SK-N-SH treated with all-trans-retinoic acid at 6 μM for 48 hours (cell line): ENCODE results near the gene NIPBL.

ENCODE experiments used
- ATAC-seq: fragments of 200-7000 bp; cut with Tn5 transposase; 3 replicates; pipeline ENCODE4 v1.9.1; 2020; ENCODE audit warnings: mild to moderate bottlenecking, moderate library complexity
- ARNTL ChIP-seq: fragments of 450-650 bp; formaldehyde crosslinking; IDR thresholded peaks from 2 replicates; pipeline ENCODE4 v1.5.0; 2020; ENCODE audit warnings: low read depth, mild to moderate bottlenecking, moderate library complexity, borderline replicate concordance
- BACH2 ChIP-seq: fragments of 250-450 bp; sonication (Bioruptor Pico); IDR thresholded peaks from 2 replicates; pipeline ENCODE4 v1.9.0; 2021; ENCODE audit warnings: mild to moderate bottlenecking, borderline replicate concordance
- CSDC2 ChIP-seq: fragments of 250-450 bp; sonication (Bioruptor Pico); IDR thresholded peaks from 2 replicates; pipeline ENCODE4 v1.5.0; 2020; ENCODE audit warnings: mild to moderate bottlenecking, moderate library complexity
- ESRRG ChIP-seq: fragments of 250-450 bp; sonication (Bioruptor Pico); IDR thresholded peaks from 2 replicates; pipeline ENCODE4 v1.6.1; 2021; ENCODE audit warnings: mild to moderate bottlenecking
- GLIS3 ChIP-seq: fragments of 250-450 bp; sonication (Bioruptor Pico); IDR thresholded peaks from 2 replicates; pipeline ENCODE4 v1.5.0; 2020; ENCODE audit warnings: mild to moderate bottlenecking, moderate library complexity
- ISL1 ChIP-seq: fragments of 250-450 bp; sonication (Bioruptor Pico); IDR thresholded peaks from 2 replicates; pipeline ENCODE4 v2.1.2; 2022; ENCODE audit warnings: mild to moderate bottlenecking, moderate library complexity
- OSR1 ChIP-seq: fragments of 250-450 bp; sonication (Bioruptor Pico); IDR thresholded peaks from 2 replicates; pipeline ENCODE4 v1.8.0; 2022; ENCODE audit warnings: moderate library complexity, mild to moderate bottlenecking, inconsistent platforms
- PPARA ChIP-seq: fragments of 250-450 bp; sonication (Bioruptor Pico); IDR thresholded peaks from 2 replicates; pipeline ENCODE4 v1.5.0; 2020; ENCODE audit warnings: mild to moderate bottlenecking, borderline replicate concordance
- RARB ChIP-seq: fragments of 250-450 bp; sonication (Bioruptor Pico); IDR thresholded peaks from 2 replicates; pipeline ENCODE4 v1.8.0; 2021; ENCODE audit warnings: mild to moderate bottlenecking, moderate library complexity
- SNAI2 ChIP-seq: fragments of 250-450 bp; sonication (Bioruptor Pico); IDR thresholded peaks from 2 replicates; pipeline ENCODE4 v1.5.0; 2020; ENCODE audit warnings: mild to moderate bottlenecking, moderate library complexity
- TCF4 ChIP-seq: fragments of 250-450 bp; sonication (Bioruptor Pico); IDR thresholded peaks from 2 replicates; pipeline ENCODE4 v1.8.0; 2021; ENCODE audit warnings: mild to moderate bottlenecking, moderate library complexity, borderline replicate concordance
- ZC3H10 ChIP-seq: fragments of 250-450 bp; sonication (Bioruptor Pico); IDR thresholded peaks from 2 replicates; pipeline ENCODE4 v1.5.1; 2021; ENCODE audit warnings: mild to moderate bottlenecking, moderate library complexity
- ZFP3 ChIP-seq: fragments of 250-450 bp; sonication (Bioruptor Pico); IDR thresholded peaks from 2 replicates; pipeline ENCODE4 v1.5.0; 2020; ENCODE audit warnings: mild to moderate bottlenecking, moderate library complexity
- ZFP30 ChIP-seq: fragments of 450-650 bp; formaldehyde crosslinking; IDR thresholded peaks from 2 replicates; pipeline ENCODE4 v1.5.0; 2022; ENCODE audit warnings: mild to moderate bottlenecking, moderate library complexity
- ZNF565 ChIP-seq: fragments of 450-650 bp; formaldehyde crosslinking; conservative IDR thresholded peaks from 2 replicates; pipeline ENCODE4 v1.5.0; 2020; ENCODE audit warnings: low read depth, mild to moderate bottlenecking, moderate library complexity
- ZNF70 ChIP-seq: fragments of 450-650 bp; formaldehyde crosslinking; IDR thresholded peaks from 2 replicates; pipeline ENCODE4 v1.5.0; 2020; ENCODE audit warnings: mild to moderate bottlenecking, moderate library complexity
- ZNF8 ChIP-seq: fragments of 450-650 bp; formaldehyde crosslinking; IDR thresholded peaks from 2 replicates; pipeline ENCODE4 v1.5.0; 2020; ENCODE audit warnings: mild to moderate bottlenecking, moderate library complexity
- TF ChIP-seq, protein P1 (sequence below): fragments of 250-450 bp; sonication (Bioruptor Pico); IDR thresholded peaks from 2 replicates; pipeline ENCODE4 v1.8.0; 2020; ENCODE audit warnings: mild to moderate bottlenecking, moderate library complexity, borderline replicate concordance
- TF ChIP-seq, protein P2 (sequence below): fragments of 250-450 bp; sonication (Bioruptor Pico); IDR thresholded peaks from 2 replicates; pipeline ENCODE4 v1.8.0; 2021; ENCODE audit warnings: low read depth, mild to moderate bottlenecking, moderate library complexity, borderline replicate concordance
- TF ChIP-seq, protein P3 (sequence below): fragments of 250-450 bp; sonication (Bioruptor Pico); IDR thresholded peaks from 2 replicates; pipeline ENCODE4 v1.5.0; 2020; ENCODE audit warnings: mild to moderate bottlenecking, moderate library complexity
- TF ChIP-seq, protein P4 (sequence below): fragments of 250-450 bp; sonication (Bioruptor Pico); IDR thresholded peaks from 2 replicates; pipeline ENCODE4 v1.5.1; 2021; ENCODE audit warnings: mild to moderate bottlenecking, moderate library complexity

The NIPBL gene

DNA sequence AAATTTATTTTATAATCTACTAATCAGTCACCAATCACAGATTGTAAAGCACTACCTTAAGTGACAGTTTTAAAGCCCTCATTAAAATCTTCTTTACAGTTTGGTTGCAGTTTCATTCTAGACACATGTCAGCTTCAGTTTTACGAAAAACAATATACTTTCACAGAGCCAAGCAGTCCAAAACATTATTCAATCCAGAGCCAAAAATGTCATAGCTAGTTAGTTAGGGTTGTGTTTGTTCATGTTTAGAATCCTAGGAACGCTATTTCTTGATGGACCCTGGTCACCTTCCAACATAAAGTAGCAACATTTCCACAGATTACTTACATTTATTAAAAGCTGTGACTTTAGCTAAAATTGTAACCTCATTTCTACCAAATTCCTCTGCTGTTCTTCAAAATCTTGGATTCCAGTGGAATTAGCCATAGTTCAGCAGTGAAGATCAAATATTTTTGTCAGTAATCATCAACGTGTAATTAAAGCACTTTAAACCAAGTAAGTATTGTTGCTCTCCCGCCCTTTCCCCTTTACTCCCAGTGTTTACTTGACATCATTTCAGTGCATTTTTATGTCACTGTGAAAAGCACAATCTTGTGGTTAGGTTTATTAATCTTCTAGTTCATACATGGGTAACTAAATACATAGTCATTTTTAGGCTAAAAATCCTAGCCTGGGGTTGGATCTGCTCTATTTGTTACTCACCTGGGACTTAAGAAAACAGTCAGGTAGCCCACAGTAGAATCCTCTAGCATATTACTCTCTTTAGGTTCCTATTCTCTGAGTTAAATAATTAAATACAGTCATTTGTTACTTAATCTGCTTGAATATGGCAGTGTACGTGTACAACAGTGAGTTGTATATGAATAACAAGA is 74.3 kb downstream of the NIPBL start:
- ATAC-seq: peak; percentile 83
- TF ChIP-seq ARNTL (CRISPR knock-in tag) (no peak), BACH2 (no peak), ESRRG (no peak), ISL1 (CRISPR knock-in tag) (no peak), ZC3H10 (CRISPR knock-in tag) (no peak), ZFP30 (CRISPR knock-in tag) (no peak), TCF4 (no peak), ZNF8 (CRISPR knock-in tag) (no peak), PPARA (CRISPR knock-in tag) (no peak), ZNF70 (CRISPR knock-in tag) (no peak), RARB (CRISPR knock-in tag) (no peak)
- TF ChIP-seq, protein P1, sequence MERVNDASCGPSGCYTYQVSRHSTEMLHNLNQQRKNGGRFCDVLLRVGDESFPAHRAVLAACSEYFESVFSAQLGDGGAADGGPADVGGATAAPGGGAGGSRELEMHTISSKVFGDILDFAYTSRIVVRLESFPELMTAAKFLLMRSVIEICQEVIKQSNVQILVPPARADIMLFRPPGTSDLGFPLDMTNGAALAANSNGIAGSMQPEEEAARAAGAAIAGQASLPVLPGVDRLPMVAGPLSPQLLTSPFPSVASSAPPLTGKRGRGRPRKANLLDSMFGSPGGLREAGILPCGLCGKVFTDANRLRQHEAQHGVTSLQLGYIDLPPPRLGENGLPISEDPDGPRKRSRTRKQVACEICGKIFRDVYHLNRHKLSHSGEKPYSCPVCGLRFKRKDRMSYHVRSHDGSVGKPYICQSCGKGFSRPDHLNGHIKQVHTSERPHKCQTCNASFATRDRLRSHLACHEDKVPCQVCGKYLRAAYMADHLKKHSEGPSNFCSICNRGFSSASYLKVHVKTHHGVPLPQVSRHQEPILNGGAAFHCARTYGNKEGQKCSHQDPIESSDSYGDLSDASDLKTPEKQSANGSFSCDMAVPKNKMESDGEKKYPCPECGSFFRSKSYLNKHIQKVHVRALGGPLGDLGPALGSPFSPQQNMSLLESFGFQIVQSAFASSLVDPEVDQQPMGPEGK (CRISPR knock-in tag): no peak
- TF ChIP-seq, protein P2, sequence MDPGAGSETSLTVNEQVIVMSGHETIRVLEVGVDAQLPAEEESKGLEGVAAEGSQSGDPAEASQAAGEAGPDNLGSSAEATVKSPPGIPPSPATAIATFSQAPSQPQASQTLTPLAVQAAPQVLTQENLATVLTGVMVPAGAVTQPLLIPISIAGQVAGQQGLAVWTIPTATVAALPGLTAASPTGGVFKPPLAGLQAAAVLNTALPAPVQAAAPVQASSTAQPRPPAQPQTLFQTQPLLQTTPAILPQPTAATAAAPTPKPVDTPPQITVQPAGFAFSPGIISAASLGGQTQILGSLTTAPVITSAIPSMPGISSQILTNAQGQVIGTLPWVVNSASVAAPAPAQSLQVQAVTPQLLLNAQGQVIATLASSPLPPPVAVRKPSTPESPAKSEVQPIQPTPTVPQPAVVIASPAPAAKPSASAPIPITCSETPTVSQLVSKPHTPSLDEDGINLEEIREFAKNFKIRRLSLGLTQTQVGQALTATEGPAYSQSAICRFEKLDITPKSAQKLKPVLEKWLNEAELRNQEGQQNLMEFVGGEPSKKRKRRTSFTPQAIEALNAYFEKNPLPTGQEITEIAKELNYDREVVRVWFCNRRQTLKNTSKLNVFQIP (CRISPR knock-in tag): no peak

DNA sequence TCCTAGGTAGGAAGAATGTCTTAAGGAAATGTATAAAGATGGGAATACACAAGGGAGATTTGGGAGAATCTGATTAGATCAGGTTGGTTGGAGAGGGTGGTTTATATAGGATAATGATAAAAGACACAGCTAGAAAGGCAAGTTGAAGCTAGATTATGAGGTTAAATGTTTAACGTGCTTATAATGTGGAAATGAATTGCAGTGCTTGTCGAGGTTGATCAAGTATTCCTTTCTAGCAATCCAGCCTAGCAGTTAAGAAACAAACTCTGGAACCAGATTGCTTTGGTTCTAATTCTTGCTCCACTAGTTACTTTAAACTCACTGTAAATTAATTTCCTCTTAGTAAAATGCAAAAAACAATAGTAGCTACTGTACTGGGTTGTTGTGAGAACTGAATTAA is 76.5 kb downstream of the NIPBL start:
- ATAC-seq: no peak
- TF ChIP-seq ZFP3 (CRISPR knock-in tag): no peak
- TF ChIP-seq SNAI2: no peak
- TF ChIP-seq, protein P3, sequence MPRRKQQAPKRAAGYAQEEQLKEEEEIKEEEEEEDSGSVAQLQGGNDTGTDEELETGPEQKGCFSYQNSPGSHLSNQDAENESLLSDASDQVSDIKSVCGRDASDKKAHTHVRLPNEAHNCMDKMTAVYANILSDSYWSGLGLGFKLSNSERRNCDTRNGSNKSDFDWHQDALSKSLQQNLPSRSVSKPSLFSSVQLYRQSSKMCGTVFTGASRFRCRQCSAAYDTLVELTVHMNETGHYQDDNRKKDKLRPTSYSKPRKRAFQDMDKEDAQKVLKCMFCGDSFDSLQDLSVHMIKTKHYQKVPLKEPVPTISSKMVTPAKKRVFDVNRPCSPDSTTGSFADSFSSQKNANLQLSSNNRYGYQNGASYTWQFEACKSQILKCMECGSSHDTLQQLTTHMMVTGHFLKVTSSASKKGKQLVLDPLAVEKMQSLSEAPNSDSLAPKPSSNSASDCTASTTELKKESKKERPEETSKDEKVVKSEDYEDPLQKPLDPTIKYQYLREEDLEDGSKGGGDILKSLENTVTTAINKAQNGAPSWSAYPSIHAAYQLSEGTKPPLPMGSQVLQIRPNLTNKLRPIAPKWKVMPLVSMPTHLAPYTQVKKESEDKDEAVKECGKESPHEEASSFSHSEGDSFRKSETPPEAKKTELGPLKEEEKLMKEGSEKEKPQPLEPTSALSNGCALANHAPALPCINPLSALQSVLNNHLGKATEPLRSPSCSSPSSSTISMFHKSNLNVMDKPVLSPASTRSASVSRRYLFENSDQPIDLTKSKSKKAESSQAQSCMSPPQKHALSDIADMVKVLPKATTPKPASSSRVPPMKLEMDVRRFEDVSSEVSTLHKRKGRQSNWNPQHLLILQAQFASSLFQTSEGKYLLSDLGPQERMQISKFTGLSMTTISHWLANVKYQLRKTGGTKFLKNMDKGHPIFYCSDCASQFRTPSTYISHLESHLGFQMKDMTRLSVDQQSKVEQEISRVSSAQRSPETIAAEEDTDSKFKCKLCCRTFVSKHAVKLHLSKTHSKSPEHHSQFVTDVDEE: no peak
- TF ChIP-seq, protein P4, sequence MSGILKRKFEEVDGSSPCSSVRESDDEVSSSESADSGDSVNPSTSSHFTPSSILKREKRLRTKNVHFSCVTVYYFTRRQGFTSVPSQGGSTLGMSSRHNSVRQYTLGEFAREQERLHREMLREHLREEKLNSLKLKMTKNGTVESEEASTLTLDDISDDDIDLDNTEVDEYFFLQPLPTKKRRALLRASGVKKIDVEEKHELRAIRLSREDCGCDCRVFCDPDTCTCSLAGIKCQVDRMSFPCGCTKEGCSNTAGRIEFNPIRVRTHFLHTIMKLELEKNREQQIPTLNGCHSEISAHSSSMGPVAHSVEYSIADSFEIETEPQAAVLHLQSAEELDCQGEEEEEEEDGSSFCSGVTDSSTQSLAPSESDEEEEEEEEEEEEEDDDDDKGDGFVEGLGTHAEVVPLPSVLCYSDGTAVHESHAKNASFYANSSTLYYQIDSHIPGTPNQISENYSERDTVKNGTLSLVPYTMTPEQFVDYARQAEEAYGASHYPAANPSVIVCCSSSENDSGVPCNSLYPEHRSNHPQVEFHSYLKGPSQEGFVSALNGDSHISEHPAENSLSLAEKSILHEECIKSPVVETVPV (CRISPR knock-in tag): no peak
- TF ChIP-seq ISL1 (CRISPR knock-in tag): no peak
- TF ChIP-seq OSR1 (CRISPR knock-in tag): no peak
- no peak for TF ChIP-seq CSDC2
- TF ChIP-seq, protein P1 (CRISPR knock-in tag): no peak
- TF ChIP-seq ESRRG: no peak

DNA sequence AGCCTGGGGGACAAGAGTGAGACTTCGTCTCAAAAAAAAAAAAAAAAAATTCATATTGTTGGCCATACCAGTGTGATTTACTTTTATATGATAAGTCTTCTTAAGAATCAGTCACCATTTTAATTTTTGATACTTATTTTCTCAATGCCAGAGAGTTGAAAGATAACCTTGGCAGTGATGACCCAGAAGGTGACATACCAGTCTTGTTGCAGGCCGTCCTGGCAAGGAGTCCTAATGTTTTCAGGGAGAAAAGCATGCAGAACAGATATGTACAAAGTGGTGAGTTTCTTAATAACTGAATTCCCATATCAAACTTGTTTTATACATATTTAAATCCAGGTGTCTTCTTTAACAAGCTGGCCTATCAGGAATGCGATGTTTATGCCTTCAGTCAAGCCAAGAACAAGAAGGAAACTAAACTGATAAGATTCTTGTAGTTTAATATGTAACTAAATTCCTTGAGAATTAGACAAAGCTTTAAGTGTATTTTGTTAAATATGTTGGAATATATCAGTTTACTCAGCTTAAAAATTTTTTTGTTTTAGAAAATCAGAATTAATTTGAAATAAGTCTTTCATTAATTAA is 81.5 kb downstream of the NIPBL start:
- no peak for ATAC-seq
- no peak for TF ChIP-seq ZFP30 (CRISPR knock-in tag)
- TF ChIP-seq ZNF565 (CRISPR knock-in tag): no peak
- no peak for TF ChIP-seq ZNF70 (CRISPR knock-in tag)
- no peak for TF ChIP-seq ZNF8 (CRISPR knock-in tag)
- no peak for TF ChIP-seq RARB (CRISPR knock-in tag)
- no peak for TF ChIP-seq ISL1 (CRISPR knock-in tag)
- TF ChIP-seq GLIS3 (CRISPR knock-in tag): no peak
